CD4-positive, alpha-beta T cell treated with Interleukin-12 subunit alpha and Interleukin-12 subunit beta, for 1 hour (primary cell): ENCODE results near the gene CHST3.
"Not testable (repeated sequence)": the region's sequence is repeated elsewhere in the genome, so short reads cannot be mapped to it uniquely, and the experiment has no call there.

Source experiments
- DNase-seq: peaks from one replicate; pipeline ENCODE4 v3.0.0-alpha.2; 2020

Gene CHST3

DNA sequence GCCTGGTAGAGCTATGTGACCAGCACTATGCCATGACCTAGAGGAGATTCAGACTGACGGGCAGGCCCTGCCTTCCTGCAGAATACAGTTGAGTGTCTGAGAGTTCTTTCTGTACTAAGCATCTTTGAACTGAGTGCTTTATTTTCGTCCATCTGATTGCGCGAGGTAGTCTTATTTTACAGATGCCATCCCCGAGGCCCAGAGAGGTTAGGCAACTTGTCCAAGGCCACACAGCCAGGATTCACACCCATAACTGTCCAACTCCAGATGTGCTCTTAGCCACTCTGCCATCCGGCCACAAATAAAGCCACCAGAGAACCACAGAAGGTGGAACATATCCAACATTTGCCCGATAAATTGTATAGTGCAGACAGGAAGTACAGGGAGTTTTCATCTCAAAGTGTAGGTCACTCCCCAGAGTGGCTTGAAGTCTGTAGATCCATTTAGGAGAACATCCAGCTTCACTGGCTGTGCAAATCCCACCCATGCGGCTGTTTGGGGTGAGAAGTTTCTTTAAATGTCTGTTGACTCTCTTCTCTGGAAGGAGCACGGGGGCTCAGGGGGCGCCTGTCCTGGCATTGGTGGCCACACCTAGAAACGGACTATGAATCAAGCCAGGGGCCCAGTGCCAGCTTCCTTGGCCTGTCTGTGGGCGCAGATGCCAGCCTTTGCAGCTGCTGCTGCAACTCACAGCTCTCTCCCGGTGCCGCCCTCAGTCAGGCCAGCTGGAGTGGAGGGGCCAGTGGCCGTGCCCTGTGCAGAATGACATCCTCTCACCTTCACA, 11.1 kb downstream of the CHST3 start:
- no peak for DNase-seq

DNA sequence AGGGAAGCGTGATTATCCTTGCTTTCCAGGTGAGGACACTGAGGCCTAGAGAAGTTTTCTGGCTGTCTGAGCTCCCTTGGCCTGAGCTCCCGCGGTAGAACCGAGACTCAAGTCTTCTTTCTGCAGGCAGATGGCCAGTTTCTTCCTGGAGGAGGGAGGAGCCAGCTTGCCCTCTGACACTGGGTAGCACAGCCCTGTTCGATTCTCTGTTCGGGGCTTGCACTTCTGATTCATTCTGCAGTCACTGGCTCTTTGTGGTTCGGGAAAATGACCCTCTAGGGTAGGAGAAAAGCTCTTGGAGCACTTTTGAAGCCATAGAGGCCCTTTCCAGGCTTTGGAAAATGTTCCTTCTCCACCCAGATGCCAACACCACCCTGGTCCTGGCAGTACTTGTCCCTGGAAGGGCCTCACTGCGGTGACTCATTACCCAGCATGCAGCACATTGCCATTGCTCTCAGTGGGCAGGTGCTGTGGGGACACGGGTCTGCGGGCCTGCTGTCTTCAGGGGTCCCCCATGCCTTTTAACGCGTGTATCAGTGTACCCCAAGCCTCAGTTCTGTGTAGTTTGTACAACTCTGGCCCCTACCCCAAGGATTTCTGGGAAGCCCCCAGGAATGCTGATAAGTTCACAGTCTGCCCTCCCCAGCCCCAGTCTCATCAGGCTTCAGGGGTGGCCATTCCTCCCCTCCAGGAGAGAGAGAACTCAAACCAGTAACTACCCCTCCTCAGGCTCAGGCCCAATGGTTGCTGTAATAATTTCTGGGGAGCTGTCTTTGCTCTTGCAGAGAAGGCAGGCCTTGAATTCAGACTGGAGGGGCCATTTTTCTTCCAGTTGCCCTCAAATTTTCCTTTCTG, 11.9 kb downstream of the CHST3 start:
- no peak for DNase-seq

DNA sequence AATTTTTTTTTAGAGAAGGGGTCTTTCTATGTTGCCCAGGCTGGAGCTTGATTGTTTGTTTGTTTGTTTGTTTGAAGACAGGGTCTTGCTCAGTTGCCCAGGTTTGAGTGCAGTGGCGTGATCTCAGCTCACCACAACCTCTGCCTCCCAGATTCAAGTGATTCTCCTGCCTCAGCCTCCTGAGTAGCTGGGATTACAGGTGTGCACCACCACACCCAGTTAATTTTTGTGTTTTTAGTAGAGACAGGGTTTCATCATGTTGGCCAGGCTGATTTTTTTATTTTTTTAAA, 13.4 kb downstream of the CHST3 start:
- DNase-seq: not testable (repeated sequence)

DNA sequence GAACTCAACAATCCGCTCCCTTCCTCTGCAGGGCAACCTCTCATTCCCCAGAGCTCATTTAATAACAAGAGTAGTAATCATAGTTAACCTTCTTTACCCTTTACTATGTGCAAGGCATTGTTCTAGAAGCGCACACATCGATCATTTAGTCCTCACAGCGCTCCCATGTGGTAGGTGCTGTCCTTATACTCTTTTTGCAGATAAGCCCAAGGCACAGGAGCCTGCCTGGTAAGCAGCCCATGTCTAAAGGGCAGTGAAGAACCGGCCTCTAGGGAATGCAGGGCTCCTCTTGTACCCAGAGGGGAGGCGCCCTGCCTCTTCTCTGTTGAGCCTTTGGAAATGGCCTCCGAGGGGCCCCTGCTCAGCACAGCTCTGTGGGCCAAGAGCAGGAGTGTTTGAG, 14.3 kb downstream of the CHST3 start:
- DNase-seq: no peak

DNA sequence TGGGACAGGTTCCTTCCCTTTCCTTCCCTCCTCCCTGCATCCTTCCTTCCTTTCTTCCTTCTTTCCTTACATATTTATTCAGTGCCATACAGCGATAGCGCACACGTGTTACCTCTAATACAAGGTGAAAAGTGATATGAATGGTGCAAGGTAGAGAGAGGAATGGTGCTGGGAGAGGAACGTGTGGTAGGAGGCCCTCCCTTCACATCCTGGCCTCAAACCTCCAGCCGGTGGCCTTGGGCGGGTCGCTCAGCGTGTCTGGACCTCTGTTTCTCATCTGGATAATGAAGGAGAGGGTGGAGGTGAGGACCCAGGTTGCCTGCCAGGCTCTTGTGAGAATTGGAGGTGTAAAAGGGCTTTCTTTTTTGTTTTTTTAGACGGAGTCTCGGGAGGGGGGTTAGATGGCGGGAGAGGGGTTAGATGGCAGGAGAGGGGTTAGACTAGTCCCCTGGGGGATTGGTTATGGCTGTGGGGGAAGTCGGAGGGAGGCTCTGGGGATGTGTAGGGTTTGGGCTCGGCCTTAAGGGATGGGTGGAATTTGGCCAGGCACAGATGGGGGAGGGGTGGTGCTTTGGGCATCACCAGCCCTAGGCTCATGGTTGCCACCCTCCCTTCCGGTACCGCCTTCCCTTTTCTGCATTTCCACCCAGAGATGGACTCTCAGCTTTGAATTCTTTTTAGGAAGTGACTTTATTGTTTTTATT, 14.9 kb downstream of the CHST3 start:
- DNase-seq: no peak

DNA sequence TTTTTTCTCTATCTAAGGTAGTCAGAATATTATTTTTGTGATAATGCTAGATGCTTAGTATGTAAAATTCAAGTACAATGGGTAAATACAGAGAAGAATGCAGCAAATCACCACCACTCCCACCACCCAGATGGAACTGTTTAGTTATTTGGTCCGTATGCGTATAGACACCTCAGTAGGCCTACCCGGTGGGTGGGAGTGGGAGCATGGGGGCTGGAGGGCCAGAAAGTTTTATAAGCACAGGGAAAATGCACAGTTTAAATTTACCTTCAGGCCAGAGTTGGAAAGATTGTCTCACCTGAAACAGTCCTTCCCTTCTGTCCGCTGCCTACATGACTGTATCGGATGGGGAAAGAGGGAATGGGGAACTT, 15.5 kb downstream of the CHST3 start:
- DNase-seq: no peak

DNA sequence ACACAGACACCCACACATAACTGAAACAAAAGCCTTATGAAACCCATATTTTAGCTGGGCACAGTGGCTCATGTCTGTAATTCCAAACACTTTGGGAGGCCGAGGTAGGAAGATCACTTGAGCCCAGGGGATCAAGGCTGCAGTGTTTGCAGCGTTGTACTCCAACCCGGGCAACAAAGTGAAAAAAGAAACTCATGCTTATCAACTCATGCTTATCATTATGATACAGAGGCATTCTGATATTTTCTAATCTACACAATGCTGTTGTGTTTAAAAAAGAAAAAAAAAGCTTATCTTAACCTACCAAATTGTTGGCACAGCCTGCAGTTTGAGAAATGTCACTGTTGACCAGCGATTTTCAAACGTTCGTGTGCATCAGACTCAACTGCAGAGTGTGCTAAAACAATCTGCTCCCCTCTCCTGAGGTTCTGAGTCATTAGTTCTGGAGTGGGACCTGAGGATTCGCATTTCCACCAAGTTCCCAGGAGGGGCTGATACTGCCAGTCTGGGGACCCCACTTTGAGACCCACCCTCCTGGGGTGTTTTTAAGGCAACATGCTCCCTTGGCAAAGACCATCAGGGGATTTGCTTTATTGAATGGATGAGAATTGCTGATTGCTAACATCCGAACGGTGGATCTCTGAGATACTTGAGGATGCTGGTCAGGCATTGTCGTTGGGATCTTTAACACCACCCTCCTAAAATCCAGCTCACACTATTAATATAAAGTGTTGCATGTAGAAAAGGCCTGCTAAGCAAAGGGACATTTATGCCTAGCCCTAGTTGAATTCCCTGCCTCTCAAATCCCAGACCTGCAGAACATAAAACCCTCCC, 16.2 kb downstream of the CHST3 start:
- DNase-seq: no peak

DNA sequence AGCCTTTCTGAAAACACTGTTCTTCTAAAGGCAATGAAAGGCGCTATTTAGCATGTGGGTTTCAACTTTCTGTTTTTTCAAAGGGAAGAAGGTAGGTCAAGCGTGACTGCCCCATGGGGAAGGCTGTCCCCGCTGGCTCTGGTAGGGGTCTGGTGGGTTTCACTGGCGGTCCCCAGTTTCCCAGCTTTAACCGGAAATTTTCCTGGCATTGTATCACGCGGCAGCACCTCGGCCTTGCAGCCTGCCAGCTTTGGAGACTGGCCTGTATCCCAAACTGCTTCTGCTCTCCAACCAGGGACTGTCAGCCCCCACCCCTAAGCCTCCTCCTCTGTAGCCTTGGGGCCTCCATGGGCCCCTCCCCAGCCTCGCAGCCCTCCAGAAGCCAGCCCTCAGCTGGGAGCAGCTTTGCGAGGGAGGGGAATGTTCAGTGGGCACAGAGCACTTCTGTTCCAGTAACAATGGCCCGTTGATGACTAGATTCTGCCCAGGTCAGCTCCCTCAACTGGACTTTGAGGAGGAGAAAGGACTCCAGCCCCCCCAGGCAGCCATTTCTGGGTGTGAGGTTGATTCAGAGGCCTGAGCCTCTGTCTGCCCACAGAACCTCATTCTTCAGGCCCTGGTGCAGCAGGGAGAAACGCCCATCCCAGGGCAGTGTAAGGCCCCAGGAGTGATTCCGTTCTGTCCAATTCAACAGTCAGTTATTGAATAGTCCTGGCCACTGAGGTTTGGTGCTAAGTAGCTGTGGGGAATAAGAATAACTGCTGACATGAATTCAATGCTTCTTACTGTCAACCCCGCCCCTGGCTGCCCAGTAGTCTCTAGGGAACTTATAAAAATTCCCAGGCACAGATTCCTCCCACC, 17.1 kb downstream of the CHST3 start:
- DNase-seq: no peak

DNA sequence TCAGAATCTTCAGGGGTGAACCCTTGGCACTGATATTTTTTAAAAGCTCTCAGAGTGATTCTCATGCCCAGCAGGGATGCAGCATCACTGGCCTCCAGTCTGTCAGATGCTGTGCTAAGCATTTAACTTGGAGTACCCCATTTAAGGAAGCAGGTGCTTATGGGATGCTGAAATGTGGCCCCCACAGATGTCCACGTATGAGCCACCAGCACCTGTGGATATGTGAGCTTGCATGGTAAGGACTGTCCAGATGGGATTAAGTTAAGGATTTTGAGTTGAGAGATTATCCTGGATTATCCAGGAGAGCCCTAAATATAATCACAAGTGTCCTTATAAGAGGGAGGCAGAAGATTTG, 17.7 kb downstream of the CHST3 start:
- DNase-seq: no peak

DNA sequence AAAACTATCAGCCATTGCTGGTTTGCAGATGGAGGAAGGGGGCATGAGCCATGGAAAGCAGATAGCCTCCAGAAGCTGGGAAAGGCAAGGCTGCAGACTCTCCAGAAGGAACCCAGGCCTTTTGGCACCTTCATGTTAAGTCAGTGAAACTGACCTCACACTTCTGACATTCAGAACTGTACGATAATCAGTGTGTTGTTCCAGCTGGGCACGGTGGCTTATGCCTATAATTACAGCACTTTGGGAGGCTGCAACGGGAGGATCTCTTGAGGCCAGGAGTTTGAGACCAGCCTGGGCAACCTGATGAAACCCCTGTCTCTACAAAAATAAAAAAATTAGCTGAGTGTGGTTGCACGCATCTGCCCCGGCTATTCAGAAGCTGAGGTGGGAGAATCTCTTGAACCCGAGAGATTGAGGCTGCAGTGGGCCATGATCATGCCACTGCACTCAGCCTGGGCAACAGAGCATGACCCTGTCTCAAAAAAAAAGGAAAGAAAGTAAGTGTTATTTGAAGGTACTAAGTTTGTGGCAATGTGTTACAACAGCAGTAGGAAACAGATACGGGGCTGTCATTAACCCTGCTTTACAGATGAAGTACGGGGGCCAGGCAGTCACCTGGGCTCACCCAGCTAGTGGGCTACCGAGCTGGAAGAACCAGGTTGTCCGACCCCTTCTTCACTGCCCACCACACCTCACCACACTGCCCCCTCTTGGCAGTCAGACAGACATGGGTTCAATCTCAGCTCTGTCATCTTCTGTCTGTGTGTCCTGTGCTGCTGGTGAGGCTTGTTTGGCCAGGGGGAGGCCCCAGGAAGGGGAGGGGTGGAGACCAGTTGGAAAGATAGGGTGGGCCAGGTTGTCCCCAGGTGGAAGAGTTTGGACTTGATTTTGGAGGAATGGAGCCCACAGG, 18.3 kb downstream of the CHST3 start:
- no peak for DNase-seq

DNA sequence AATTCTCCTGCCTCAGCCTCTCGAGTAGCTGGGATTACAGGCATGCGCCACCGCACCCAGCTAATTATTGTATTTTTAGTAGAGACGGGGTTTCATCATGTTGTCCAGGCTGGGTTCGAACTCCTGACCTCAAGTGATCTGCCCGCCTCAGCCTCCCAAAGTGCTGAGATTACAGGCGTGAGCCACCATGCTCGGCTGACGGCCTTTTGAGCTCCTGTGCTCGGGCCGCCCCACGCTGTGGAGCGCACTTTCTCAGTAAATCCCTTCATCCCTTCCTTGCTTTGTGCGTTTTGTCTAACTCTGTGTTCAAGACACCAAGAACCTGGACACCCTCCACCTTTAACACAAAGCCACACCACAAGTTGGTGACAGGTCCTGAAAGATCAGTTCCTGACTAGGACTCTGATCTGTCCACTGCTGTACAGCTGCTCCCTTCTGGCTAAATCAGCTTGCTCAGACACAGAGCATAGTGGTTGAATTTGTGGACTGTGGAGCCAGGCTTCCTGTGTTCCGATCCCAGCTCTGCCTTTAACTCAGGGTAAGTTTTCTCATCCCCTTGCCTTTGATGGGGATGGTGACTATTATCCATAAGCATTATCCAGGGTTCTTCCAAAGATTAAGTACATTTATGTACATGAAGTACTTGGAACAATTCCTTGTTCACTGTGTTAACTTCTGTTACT, 20.1 kb downstream of the CHST3 start:
- DNase-seq: no peak

DNA sequence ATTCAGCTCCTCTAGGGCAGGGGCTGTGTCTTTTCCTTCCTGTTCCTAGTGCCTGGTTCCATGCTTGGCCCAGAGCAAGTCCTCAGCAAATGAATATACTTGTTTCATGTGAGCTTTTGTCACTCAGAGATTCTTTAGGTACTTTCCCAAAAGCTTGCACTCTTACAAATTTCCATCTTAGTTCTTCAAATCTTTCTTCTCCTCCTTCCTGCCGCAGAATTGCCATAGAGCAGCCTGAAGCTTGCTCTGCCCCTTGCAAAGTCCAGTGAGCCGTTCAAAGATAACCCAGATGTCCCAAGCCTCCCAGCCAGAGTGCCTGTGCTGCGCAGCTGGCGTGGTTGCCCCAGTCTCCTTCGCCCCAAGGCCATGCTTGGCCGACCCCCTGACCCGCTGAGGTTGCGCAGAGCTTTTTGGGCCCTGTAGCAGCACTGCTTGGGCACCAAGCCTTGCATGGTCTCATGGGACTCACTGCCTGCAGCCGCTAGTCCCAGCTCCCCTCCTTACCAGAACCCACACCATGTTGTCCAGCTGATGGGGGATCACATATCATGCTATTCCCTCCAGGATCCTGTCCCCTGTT, 20.7 kb downstream of the CHST3 start:
- no peak for DNase-seq

DNA sequence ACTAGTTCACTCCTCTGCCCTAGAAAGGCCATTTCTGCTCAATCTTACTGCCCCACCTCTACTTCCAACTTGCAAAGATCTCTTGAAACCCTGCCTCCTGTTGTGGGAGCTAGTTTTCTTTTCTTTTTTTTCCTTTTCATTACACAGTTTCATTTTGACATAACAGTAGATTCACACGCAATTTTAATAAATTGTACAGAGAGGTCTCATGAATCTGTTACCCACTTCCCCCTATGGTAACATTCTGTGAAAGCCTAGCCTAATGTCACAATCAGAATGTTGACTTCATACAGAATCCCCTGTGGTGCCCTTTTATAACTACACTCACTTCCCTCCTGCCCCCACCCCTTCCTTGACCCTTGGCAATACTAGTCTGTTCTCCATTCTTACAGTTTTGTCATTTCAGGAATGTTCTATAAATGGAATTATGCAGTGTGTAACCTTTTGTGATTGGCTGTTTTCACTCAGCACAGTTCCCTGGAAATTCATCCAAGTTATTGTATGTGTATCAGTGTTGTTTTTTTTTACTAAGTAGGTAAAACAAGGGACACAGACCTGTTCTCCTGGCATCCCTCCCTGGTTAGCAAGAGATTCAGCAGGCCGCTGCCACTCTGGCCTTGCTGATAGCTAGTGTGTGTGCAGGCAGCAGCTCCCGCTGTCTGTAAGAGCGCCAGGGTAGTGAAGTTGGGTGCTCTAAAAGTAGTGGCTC, 21.5 kb downstream of the CHST3 start:
- DNase-seq: no peak

DNA sequence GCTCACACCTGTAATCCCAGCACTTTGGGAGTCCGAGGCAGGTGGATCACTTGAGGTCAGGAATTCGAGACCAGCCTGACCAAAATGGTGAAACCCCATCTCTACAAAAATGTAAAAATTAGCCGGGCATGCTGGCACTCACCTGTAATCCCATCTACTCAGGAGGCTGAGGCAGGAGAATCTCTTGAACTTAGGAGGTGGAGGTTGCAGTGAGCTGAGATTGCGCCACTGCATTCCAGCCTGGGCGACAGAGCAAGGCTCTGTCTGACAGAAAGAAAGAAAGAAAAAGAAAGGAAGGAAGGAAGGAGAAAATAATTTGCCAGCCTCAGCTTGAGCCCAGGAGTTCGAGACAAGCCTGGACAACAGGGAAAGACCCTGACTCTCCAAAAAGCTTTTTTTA, 24.7 kb downstream of the CHST3 start:
- not testable (repeated sequence) for DNase-seq

DNA sequence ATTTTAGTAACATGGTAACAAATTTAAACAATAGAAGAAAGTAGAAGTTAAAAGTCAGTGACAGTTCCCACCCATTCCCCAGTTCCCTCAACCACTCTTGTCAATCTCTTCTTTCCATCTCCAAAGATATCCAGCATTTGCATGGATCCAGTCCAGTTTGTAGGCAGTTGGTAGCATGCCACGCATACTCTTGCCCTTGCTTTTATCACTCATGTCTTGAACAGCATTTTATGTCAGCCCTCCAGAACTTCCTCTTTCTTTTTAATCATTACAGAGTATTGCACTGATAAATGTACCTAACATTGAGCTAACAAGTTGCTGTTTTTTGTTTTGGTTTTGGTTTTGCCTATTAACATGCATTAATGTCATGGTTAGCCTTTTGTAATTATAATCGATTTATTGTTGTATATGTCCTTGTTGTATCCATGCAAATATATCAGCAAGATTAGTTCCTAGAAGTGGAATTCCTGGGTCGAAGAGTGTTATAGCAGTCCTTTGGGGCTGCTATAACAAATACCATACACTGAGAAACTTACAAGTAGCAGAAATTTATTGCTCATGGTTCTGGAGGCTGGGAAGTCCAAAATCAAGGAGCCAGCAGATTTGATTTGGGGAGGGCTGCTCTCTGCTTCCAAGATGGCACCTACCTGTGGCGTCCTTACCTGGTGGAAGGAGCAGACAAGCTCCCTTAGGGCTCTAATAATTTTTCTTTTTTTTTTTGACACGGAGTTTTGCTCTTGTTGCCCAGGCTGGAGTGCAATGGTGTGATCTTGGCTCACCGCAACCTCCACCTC, 25.7 kb downstream of the CHST3 start:
- DNase-seq: no peak

DNA sequence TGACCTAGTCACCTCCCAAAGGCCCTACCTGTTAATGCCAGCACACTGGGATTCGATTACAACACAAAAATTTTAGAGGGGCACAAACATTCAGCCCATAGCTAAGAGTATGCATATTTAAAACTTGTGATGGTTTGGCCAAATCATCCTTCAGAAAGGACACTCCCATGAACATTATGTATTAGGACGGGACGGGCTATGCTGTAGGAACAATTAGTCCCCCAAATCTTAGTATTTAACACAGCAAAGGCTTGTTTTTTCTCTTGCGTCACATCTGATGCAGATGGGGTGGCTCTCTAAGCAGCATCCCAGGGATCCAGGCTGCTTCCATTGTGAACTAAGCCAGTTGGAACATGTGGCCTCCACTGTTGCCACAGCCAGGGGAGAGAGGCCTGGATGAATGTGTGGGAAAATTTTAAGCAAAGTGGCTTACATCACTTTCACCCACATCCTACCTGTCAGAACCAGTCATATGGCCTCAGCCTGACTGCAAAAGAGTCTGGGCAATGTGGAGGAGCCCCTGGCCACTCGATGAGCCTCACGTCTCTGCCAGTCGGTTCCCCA, 26.6 kb downstream of the CHST3 start:
- no peak for DNase-seq

DNA sequence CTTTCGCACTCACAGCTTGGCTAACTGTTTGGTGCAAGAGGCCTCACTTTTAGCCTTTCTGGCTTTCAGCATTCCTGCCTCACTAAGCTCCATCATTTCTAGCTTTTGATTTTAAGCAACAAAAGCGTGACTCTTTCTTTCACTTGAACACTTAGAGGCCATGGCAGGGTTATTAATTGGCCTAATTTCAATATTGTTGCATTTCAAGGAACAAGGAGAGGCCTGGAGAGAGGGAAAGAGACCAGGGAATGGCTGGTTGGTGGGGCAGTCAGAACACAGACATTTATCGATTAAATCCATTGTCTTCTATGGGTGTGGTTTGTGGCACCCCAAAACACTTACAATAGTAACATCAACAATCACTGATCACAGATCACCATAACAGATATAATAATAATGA, 31.3 kb downstream of the CHST3 start:
- no peak for DNase-seq
